Stimulated activated CD8-positive, alpha-beta memory T cell treated with anti-CD3 and anti-CD28 coated beads, Interleukin-4, amount 100 ng/mL, for 48 hours (primary cell): ENCODE results near the gene OR5AS1.
"Not testable (repeated sequence)": the region's sequence is repeated elsewhere in the genome, so short reads cannot be mapped to it uniquely, and the experiment has no call there.

Experiments
- DNase-seq: peaks from one replicate; pipeline ENCODE4 v3.0.0-alpha.2; 2020

Gene OR5AS1

DNA sequence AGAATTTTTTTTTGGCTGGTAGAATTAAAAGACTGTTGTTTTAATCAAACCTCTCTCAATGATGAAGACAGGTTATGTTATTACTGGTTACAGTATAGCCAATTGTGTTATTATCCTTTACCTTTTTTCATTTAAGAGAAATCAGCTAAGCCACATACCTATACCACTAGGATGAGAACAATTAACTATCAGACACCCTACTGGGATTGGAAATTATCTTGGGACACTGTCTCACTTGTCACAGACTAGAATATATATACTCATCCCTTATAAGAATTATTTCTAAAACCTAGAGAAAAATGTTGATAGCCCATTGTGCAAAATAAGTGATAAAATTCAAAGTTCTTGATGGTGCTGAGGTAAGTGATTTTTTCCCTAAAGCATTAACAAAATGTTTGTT, at the start of gene OR5AS1:
Gene OR5AS1 (plus strand): TSS at position 301 of the 400 bp plus-strand sequence. CDS start 2,765 bp downstream, outside the sequence.
- no peak for DNase-seq

DNA sequence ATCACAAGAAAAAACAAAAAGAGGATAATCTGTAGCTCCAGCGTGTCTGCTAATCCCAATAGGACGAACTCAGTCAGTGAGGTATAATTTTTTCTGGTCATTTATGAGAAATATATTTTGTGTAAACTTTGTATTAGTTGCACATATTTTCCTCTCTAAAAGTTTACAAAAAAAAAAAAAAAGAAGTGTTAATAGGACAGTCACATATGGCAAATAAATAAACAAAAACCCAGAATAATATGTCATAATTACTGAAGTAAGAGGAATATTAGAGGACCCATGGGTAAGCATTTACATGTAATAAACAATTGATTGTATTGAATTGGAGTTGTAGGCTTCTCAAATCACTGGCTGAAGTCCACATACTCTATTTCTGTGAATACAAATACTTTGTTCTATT, 32.9 kb upstream of the OR5AS1 start, which contains the start of gene OR5F1:
Gene OR5F1 (minus strand): TSS at position 101 of the 400 bp plus-strand sequence. CDS start 0 bp downstream, at position 101.
- no peak for DNase-seq

DNA sequence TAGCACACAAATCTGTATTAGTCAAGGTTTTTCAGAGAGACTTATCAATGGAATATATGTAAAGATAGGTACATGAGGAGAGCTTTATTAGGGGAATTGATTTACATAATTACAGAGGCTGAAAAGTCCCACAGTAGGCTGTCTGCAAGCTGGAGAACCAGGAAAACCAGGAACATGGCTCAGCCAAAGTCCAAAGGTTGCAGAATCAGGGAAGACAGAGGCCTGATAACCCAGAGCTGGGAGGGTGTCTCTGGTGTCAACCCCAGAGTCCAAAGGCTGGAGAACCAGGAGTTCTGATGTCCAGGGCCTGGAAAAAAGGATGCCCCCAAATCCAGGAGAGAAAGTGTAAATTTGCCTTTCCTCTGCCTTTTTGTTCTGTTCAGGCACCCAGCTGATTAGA, 16.7 kb upstream of the OR5AS1 start:
- DNase-seq = no peak

GRCh38 chr11:56013805-56014204, 13.6 kb upstream of the OR5AS1 start:
- no peak for DNase-seq

- DNase-seq = no peak
These were observed 18.1 kb downstream of the OR5AS1 start for GRCh38 chr11:56045538-56045937.

DNA sequence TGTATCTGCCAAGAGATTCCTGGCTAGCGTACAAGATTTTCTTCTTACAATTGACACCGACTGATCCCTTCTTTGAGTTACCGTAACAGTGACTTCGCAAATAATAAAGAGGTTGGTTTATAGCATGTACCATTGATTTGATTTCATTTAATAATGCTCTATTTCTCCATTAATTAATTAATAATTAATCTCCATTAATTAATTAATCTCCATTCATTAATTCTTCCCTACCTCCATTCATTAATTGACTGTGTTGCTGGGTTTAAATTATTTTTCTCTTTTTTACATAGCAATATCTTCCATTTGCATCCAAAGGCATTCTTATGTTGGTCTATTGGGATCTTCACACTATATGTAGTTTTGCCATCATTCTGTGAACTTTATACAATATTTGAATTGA, 21.0 kb downstream of the OR5AS1 start:
- DNase-seq = no peak

GRCh38 chr11:56049487-56049886, 22.0 kb downstream of the OR5AS1 start:
- no peak for DNase-seq

DNA sequence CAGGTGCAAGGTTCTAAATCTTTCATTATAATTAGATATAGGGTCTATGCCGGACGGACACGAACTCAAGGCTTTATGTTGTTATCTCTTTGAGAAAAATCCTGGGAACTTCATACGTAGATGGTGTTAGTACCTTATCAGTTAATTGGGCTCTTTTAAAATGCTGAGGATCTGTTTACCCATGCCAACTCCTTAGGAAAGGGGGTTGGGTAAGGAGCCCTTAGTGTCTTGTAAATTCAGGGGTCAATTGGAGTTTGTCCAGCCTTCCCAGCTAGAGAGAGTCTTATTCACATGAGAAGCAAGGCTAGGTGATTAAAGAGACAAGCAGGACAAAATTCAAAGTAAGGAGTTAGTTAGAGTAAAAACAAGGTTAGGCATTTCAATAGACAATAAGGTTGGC, 28.9 kb downstream of the OR5AS1 start:
- DNase-seq = not testable (repeated sequence)

GRCh38 chr11:56057661-56058237, 30.3 kb downstream of the OR5AS1 start:
- not testable (repeated sequence) for DNase-seq

- not testable (repeated sequence) for DNase-seq
These were observed 30.9 kb downstream of the OR5AS1 start for GRCh38 chr11:56058260-56058780.

- DNase-seq = no peak
These were observed 39.5 kb downstream of the OR5AS1 start for GRCh38 chr11:56066980-56067379.
